GM19025 (cell line): ENCODE measurements around the gene SHC1.

Experiments used
- ATAC-seq: cut with Tn5 transposase; IDR thresholded peaks from one replicate; pipeline ENCODE4 v1.9.1; 2021; ENCODE audit warnings: mild to moderate bottlenecking, low read depth, moderate library complexity; ENCODE audit not compliant: unreplicated experiment

The SHC1 gene

DNA sequence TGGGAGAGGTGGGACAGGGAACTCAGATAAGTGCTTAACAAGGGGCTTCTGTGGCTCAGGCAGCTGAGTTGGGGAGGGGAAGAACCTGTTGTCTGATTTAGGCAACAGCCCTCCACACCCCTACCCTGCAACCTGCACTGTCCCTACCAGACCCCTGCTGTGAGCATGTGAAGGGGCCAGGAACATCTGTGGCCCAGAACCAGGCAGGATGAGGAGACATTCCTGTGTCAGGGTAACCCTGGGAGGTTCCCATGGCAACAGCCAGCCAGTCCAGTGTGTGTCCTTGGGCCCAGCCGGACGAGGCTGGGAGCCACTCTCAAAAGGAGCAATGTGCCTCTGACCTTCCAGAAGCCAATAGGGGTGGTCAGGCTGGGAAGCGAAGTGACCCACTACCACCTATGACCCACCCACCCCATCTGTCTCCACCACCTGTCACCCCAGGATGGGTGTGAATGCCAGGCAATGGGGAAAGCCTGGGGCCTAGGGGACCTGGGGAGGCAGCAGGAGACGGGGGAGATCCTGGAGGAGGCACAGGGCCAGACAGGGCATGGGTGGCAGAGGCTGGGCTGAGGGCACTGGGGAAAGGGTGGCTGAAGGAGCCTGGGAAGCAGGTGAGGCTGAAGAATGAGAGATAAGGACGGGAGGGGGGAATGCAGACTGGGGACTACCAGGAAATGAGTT lies 29.1 kb downstream of the SHC1 start:
- no peak for ATAC-seq

GRCh38 chr1:154940651-154941194 lies 29.8 kb downstream of the SHC1 start:
- no peak for ATAC-seq

GRCh38 chr1:154940213-154940560 lies 30.4 kb downstream of the SHC1 start:
- no peak for ATAC-seq

GRCh38 chr1:154938604-154939399 lies 31.7 kb downstream of the SHC1 start:
- no peak for ATAC-seq

GRCh38 chr1:154937988-154938386 lies 32.6 kb downstream of the SHC1 start:
- ATAC-seq: no peak

DNA sequence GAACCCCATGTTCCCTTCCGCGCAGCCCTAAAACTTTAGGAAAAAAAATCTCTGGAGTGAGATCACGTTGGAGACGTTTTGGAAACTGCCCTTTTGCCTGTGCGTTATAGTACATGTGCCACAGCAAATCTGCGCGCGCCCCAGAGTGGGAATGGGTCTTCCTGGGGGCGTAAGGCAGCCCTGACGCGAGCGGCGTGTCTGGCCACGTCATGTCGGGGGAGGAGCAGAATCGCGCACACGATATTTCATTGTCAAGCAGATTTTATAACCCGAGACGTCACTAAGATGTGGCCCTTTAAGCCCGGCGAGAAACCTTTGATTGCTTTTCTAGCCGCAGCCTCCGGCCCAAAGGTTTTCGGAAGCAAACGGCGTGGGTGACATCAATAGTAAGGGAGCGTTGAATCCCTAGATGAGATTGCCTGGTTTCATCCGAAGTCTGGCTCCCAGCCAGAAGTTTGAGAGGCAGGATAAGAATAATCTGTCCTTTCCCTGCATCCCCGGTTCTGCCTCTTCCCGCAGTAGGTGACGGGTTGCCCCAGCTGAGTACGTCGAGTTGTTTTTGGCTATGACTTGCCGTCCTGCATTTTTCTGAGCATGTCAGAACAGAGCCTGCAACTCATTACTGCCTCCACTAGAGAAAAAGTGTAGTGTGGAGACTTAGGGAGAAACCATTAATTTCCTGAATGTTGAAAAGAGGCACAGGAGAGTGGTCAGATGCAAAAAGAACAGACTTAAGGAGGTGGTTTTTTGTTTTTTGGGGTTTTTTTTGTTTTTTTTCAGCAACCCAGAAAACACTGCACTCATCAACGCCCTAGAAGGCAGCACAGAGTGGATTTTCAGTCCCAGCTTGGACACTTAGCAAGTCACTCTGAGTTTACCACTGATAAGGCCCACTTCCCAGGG lies 33.2 kb downstream of the SHC1 start:
- ATAC-seq: peak; percentile 47

DNA sequence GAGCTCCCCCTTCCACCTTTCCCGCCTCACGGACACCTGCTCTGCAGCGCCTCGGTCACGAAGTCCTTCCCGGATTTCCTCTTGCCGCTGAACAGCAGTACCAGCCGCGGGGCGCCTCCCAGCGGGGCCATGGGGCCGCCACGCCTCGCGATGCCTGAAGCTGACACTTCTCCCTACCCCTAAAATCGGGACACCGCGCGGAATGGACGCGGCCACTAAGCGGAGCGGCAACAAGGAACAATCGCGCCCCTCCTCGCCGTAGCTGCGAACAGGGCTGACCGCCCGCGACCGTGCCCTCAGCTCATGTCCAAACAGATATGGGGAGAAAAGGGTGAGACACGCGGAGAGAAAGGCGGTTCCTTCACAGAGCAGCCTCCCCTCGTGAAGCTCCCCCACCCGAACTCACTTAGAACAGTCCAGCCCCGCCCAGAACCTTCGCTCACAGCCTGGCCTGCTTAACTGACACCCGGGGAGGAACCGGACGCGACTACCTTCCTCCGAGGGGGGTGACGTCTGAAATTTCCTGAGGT lies 33.9 kb downstream of the SHC1 start, which contains the start of gene PMVK:
PMVK (minus strand) TSS at position 165 of the 530 bp plus-strand sequence; CDS start at position 131, 34 bp downstream.
- ATAC-seq: peak; percentile 64

DNA sequence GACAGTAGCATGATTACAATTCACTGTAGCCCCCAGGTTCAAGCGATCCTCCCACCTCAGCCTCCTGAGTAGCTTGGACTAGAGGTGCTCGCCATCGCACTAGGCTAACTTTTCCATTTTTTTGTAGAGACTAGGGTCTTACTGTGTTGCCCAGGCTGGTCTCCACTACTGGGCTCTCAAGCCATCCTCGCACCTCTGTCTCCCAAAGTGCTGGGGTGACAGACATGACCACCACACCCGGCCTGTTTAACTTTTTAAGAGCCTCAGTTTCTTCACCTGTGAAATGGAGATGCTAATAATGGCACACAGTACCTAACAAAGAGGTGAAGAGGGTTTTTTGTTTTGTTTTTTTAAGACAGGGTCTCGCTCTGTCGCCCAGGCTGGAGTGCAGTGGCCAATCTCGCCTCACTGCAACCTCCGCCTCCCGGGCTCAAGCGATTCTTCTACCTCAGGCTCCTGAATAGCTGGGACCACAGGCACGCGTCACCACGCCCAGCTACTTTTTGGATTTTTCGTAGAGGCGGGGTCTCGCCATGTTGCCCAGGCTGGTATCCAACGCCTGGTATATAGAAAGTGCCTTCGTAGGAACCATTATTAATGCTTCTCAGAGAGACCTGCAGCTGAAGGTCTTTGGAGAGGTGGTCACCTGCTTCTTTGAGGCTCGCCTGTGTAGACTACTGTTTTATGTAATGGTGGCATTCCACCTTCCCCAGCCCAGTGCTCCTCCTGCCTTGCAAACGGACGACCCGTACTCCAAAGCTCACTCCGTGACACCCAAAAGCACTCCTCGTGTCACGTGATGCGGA lies 34.6 kb downstream of the SHC1 start:
- ATAC-seq: no peak

- ATAC-seq: no peak
Observed at GRCh38 chr1:154934358-154934948, 36.1 kb downstream of the SHC1 start.

DNA sequence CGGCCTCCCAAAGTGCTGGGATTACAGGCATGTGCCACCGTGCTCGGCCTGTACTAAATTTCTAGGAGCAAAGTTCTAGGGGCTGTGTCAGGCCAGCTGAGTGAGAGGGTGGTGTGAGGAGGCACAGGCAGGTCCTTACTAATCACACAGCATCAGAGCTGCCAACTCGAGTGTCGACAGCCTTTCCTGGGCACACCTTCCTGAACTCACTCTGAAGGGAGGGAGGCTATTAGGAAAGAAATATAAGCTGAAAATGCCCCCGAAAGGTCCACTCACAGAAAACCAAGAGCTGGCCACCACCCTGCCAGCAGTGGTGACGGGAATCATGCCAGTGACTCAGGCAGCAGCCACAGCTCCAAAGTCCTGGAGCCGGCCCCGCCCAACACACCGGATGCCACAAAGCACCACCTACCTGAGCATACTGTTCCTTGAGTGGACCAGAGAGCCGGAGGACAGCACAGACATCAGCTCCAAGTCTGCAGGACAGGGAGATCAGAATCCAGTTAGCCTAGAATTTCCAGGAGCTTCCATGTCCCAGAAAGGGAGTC lies 38.5 kb downstream of the SHC1 start:
- no peak for ATAC-seq

GRCh38 chr1:154926201-154926600 lies 44.3 kb downstream of the SHC1 start:
- ATAC-seq: no peak

GRCh38 chr1:154925335-154926170 lies 45.0 kb downstream of the SHC1 start:
- no peak for ATAC-seq

DNA sequence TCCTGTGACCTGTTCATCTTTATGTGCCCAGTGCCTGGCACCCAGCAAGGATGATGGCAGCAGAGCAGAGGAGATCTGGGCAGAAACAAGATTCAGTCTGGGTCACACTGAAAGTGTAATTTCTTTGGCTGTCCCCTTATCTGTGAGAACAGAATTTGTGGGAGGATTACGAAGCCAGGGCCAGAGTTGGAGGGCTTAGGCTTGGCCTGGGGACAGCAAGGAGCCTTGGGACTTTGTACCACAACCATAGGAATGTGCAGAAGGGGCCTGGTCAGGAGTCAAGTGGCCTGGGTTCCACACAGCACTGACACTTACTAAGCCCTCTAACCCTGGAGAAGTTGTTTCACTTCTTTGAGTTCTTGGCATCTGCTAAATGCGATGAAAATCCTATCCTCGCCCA lies 46.9 kb downstream of the SHC1 start:
- ATAC-seq: no peak

DNA sequence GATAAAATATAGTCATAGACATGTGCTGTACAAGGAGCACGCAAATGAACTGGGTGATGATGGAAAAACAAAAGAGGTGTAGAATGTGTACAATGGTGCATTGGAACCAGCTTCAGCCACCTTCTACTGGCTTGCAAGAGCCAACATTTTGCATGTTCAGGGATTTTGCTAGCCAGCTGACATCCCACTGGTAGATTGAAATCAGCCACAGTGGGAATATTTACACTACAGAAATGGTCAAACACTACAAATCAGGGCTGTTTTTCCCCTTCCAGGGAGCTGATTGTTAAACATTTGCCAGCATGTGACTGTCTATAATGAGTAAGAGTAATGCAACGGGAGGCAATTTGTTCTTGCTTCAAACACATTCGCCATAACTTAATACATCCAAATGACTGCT lies 57.3 kb downstream of the SHC1 start:
- no peak for ATAC-seq

GRCh38 chr1:154912755-154913154 lies 57.8 kb downstream of the SHC1 start:
- no peak for ATAC-seq
